A673 (cell line): ENCODE results near the gene TFPI. TPM values are rescaled to one million over a fixed set of nuclear protein-coding genes. Genes with fewer than 3 reads are reported as not detected.

Source experiments
- BruUV-seq: library from RNA; stranded (reverse); fragments of 400-500 nt; replicated peaks from 2 replicates; lab custom pipeline; 2021; lab: Mats Ljungman, UMichigan
- CTCF ChIA-PET: fragments of 300-600 bp; sonication (Branson Sonifier 250); formaldehyde crosslinking; loops from one replicate; lab custom pipeline; 2022; ENCODE audit warnings: antibody characterized with exemption; lab: Charles Lee
- POLR2A ChIA-PET: fragments of 300-600 bp; sonication (Branson Sonifier 250); formaldehyde crosslinking; loops from one replicate; lab custom pipeline; 2022; ENCODE audit warnings: antibody characterized with exemption; ENCODE audit not compliant: low non-redundant PET; lab: Charles Lee
- DNase-seq: peaks from one replicate; pipeline ENCODE4 v3.0.0-alpha.2; 2015; ENCODE audit warnings: low spot score
- H3K27ac ChIP-seq: fragments of 200-600 bp; sonication (generic); 2 replicates; pipeline ENCODE4 v1.5.1; 2016; ENCODE audit warnings: mixed run types, low read depth, mild to moderate bottlenecking, mixed read lengths, antibody characterized with exemption, low read length; ENCODE audit not compliant: poor library complexity, severe bottlenecking
- H3K27me3 ChIP-seq: fragments of 200-600 bp; sonication (generic); replicated peaks from 2 replicates; pipeline ENCODE4 v1.6.1; 2017; ENCODE audit warnings: mixed run types, low read depth, mild to moderate bottlenecking, mixed read lengths, antibody characterized with exemption, low read length; ENCODE audit not compliant: insufficient read depth, poor library complexity
- H3K36me3 ChIP-seq: fragments of 200-600 bp; sonication (generic); 2 replicates; pipeline ENCODE4 v1.6.1; 2016; ENCODE audit warnings: mixed run types, mild to moderate bottlenecking, mixed read lengths, antibody characterized with exemption, low read length; ENCODE audit not compliant: insufficient read depth, poor library complexity, severe bottlenecking
- H3K4me1 ChIP-seq: fragments of 200-600 bp; sonication (generic); 2 replicates; pipeline ENCODE4 v1.6.1; 2017; ENCODE audit warnings: mixed run types, mild to moderate bottlenecking, mixed read lengths, antibody characterized with exemption, low read length; ENCODE audit not compliant: insufficient read depth, poor library complexity, severe bottlenecking
- H3K4me3 ChIP-seq: fragments of 200-600 bp; sonication (generic); 2 replicates; pipeline ENCODE4 v1.5.1; 2016; ENCODE audit warnings: low read depth, mixed run types, mild to moderate bottlenecking, mixed read lengths, low read length; ENCODE audit not compliant: poor library complexity, severe bottlenecking
- H3K9me3 ChIP-seq: fragments of 200-600 bp; sonication (generic); 2 replicates; pipeline ENCODE4 v1.6.1; 2016; ENCODE audit warnings: mixed run types, low read depth, mild to moderate bottlenecking, mixed read lengths, antibody characterized with exemption, low read length; ENCODE audit not compliant: poor library complexity, severe bottlenecking
- CTCF ChIP-seq: fragments of 300-800, 200-600 bp; sonication (generic); conservative IDR thresholded peaks from 2 replicates; pipeline ENCODE4 v1.5.1; 2017; ENCODE audit warnings: low read depth, mild to moderate bottlenecking, antibody characterized with exemption, low read length, moderate library complexity, mixed read lengths
- EZH2 ChIP-seq: fragments of 200-600 bp; sonication (generic); IDR thresholded peaks from 2 replicates; pipeline ENCODE4 v1.6.1; 2017; ENCODE audit warnings: borderline replicate concordance, low read depth, mild to moderate bottlenecking, mixed read lengths, antibody characterized with exemption, low read length; ENCODE audit not compliant: poor library complexity, severe bottlenecking
- intact Hi-C: fragments of 100-400 bp; cut with micrococcal nuclease; formaldehyde crosslinking; loops from one replicate; pipeline ENCODE4 v1.10.0; 2022; ENCODE audit not compliant: unreplicated experiment
- total RNA-seq: library from RNA; stranded (reverse); gene quantifications from 2 replicates; pipeline ENCODE4 v1.2.3, GENCODE V29; 2021

TFPI gene
- total RNA-seq, 1 experiment from 2014 or later = 36.3 TPM

GRCh38 chr2:187482796-187483195 is 71.4 kb downstream of the TFPI start:
- peaks cover under 1% of the 10 kb centered on the region for H3K4me1 ChIP-seq
- no peak for DNase-seq
- intact Hi-C loops = no loop called here
- no peak overlapping the region for H3K27ac ChIP-seq
- no peaks in the 10 kb centered on the region for H3K27me3 ChIP-seq
- H3K36me3 ChIP-seq = peaks cover 4% of the 10 kb centered on the region
- ChIA-PET CTCF (no interaction called here), POLR2A (no interaction called here)
- no peaks in the 10 kb centered on the region for H3K9me3 ChIP-seq
- no peak overlapping the region for H3K4me3 ChIP-seq
- BruUV-seq = no TSS peak
- no peak for TF ChIP-seq CTCF
- no peak for TF ChIP-seq EZH2

- no peak overlapping the region for H3K4me3 ChIP-seq
- intact Hi-C loops = no loop called here
- CTCF ChIA-PET = no interaction called here
- peaks cover 4% of the 10 kb centered on the region for H3K36me3 ChIP-seq
- POLR2A ChIA-PET = no interaction called here
- H3K27ac ChIP-seq = no peak overlapping the region
- H3K27me3 ChIP-seq = no peaks in the 10 kb centered on the region
- BruUV-seq = no TSS peak
- H3K9me3 ChIP-seq = no peaks in the 10 kb centered on the region
- H3K4me1 ChIP-seq = peaks cover 11% of the 10 kb centered on the region
- TF ChIP-seq EZH2 (no peak), CTCF (no peak)
- DNase-seq = no peak
Observed at GRCh38 chr2:187481543-187481942, 72.7 kb downstream of the TFPI start.

- CTCF ChIA-PET = no interaction called here
- intact Hi-C loops = no loop called here
Observed at GRCh38 chr2:187478719-187479118, 75.5 kb downstream of the TFPI start.

More at GRCh38 chr2:187478719-187479118, 75.5 kb downstream of the TFPI start:
- POLR2A ChIA-PET = no interaction called here
- no peak for DNase-seq
- Histone ChIP-seq H3K36me3 (peaks cover 4% of the 10 kb centered on the region), H3K27ac (no peak overlapping the region), H3K27me3 (no peaks in the 10 kb centered on the region), H3K4me3 (no peak overlapping the region), H3K4me1 (peaks cover 12% of the 10 kb centered on the region), H3K9me3 (no peaks in the 10 kb centered on the region)
- TF ChIP-seq CTCF = no peak
- no peak for TF ChIP-seq EZH2
- no TSS peak for BruUV-seq
